Anterior cingulate cortex (tissue), 58 donors: Measurements from ENCODE around the gene LNP1.
"Not testable (repeated sequence)": the region's sequence is repeated elsewhere in the genome, so short reads cannot be mapped to it uniquely, and the experiment has no call there.

Experiments
- DNase-seq, 58 donors: peaks; one replicate each; lab custom pipeline; 2025; lab: John Stamatoyannopoulos, UW

Gene LNP1

GRCh38 chr3:100468676-100469075 lies 67.3 kb downstream of the LNP1 start:
- DNase-seq = no peak

- DNase-seq = no peak
Observed at GRCh38 chr3:100470951-100471350, 69.6 kb downstream of the LNP1 start.

GRCh38 chr3:100471444-100471843 lies 70.1 kb downstream of the LNP1 start:
- no peak for DNase-seq

GRCh38 chr3:100477851-100478360 lies 76.6 kb downstream of the LNP1 start:
- DNase-seq = not testable (repeated sequence)

GRCh38 chr3:100478521-100478920 lies 77.2 kb downstream of the LNP1 start:
- not testable (repeated sequence) for DNase-seq

- DNase-seq = no peak
Observed at GRCh38 chr3:100480081-100480480, 78.7 kb downstream of the LNP1 start.

- no peak for DNase-seq
Observed at GRCh38 chr3:100482176-100482575, 80.8 kb downstream of the LNP1 start.

- no peak for DNase-seq
Observed at GRCh38 chr3:100483529-100483928, 82.2 kb downstream of the LNP1 start.

GRCh38 chr3:100486808-100487207 lies 85.5 kb downstream of the LNP1 start:
- DNase-seq = no peak

GRCh38 chr3:100489118-100489517 lies 87.8 kb downstream of the LNP1 start:
- no peak for DNase-seq

- DNase-seq = peak in 57 of 58 donors; percentile 14 to 96 (median 87)
Observed at GRCh38 chr3:100492059-100493006, 91.0 kb downstream of the LNP1 start, which contains the start of gene TMEM45A. TMEM45A (plus strand) TSS chr3:100492619; CDS start chr3:100555212, 62,593 bp downstream.

- DNase-seq = no peak
Observed at GRCh38 chr3:100496711-100497261, 95.4 kb downstream of the LNP1 start.

GRCh38 chr3:100499651-100500050 lies 98.3 kb downstream of the LNP1 start:
- no peak for DNase-seq

GRCh38 chr3:100500320-100500880 lies 99.1 kb downstream of the LNP1 start:
- DNase-seq = no peak

GRCh38 chr3:100503448-100503847 lies 102.1 kb downstream of the LNP1 start:
- no peak for DNase-seq
